ENCODE data around the gene TNNT1.

Gene TNNT1

DNA sequence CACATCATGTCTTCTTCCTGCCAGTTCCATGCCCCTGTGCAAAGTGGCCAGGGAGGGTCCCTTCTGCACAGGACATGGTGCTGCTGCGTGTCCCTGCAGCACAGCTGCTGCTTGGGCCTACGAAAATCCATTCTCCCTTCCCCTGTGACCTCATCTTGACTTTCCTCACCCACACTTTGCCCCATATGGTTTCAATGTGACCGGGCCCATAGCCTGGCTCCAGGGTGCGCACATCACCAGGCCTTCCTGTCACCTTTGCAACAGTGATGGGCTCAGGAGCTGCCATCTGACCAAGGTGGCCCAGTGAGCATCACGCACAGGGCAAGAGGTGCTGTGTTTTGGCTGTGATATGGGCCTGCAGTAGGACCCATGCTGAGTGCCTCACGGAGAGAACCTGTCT is 42.4 kb downstream of the TNNT1 start:
- TF ChIP-seq, protein P1, sequence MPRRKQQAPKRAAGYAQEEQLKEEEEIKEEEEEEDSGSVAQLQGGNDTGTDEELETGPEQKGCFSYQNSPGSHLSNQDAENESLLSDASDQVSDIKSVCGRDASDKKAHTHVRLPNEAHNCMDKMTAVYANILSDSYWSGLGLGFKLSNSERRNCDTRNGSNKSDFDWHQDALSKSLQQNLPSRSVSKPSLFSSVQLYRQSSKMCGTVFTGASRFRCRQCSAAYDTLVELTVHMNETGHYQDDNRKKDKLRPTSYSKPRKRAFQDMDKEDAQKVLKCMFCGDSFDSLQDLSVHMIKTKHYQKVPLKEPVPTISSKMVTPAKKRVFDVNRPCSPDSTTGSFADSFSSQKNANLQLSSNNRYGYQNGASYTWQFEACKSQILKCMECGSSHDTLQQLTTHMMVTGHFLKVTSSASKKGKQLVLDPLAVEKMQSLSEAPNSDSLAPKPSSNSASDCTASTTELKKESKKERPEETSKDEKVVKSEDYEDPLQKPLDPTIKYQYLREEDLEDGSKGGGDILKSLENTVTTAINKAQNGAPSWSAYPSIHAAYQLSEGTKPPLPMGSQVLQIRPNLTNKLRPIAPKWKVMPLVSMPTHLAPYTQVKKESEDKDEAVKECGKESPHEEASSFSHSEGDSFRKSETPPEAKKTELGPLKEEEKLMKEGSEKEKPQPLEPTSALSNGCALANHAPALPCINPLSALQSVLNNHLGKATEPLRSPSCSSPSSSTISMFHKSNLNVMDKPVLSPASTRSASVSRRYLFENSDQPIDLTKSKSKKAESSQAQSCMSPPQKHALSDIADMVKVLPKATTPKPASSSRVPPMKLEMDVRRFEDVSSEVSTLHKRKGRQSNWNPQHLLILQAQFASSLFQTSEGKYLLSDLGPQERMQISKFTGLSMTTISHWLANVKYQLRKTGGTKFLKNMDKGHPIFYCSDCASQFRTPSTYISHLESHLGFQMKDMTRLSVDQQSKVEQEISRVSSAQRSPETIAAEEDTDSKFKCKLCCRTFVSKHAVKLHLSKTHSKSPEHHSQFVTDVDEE (CRISPR knock-in tag; IDR thresholded peaks at IDR 0.05): no peak
- TF ChIP-seq TCF4 (CRISPR knock-in tag; IDR thresholded peaks at IDR 0.05; ENCODE audit: borderline replicate concordance) (no peak), ZNF565 (CRISPR knock-in tag; conservative IDR thresholded peaks at IDR 0.05; ENCODE audit: low read depth) (no peak), ZNF8 (CRISPR knock-in tag; IDR thresholded peaks at IDR 0.05) (no peak), BACH2 (CRISPR knock-in tag; IDR thresholded peaks at IDR 0.05; ENCODE audit: borderline replicate concordance) (no peak), ZNF70 (CRISPR knock-in tag; IDR thresholded peaks at IDR 0.05) (no peak), ESRRG (CRISPR knock-in tag; IDR thresholded peaks at IDR 0.05) (no peak), CSDC2 (CRISPR knock-in tag; IDR thresholded peaks at IDR 0.05) (no peak), ZC3H10 (CRISPR knock-in tag; IDR thresholded peaks at IDR 0.05) (no peak), PPARA (CRISPR knock-in tag; IDR thresholded peaks at IDR 0.05; ENCODE audit: borderline replicate concordance) (no peak), RARB (CRISPR knock-in tag; IDR thresholded peaks at IDR 0.05) (no peak), GLIS3 (CRISPR knock-in tag; IDR thresholded peaks at IDR 0.05) (no peak), ZFP3 (CRISPR knock-in tag; IDR thresholded peaks at IDR 0.05) (no peak)
- TF ChIP-seq, protein P2, sequence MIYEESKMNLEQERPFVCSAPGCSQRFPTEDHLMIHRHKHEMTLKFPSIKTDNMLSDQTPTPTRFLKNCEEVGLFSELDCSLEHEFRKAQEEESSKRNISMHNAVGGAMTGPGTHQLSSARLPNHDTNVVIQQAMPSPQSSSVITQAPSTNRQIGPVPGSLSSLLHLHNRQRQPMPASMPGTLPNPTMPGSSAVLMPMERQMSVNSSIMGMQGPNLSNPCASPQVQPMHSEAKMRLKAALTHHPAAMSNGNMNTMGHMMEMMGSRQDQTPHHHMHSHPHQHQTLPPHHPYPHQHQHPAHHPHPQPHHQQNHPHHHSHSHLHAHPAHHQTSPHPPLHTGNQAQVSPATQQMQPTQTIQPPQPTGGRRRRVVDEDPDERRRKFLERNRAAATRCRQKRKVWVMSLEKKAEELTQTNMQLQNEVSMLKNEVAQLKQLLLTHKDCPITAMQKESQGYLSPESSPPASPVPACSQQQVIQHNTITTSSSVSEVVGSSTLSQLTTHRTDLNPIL (CRISPR knock-in tag; IDR thresholded peaks at IDR 0.05; ENCODE audit: low read depth): no peak
- TF ChIP-seq, protein P3, sequence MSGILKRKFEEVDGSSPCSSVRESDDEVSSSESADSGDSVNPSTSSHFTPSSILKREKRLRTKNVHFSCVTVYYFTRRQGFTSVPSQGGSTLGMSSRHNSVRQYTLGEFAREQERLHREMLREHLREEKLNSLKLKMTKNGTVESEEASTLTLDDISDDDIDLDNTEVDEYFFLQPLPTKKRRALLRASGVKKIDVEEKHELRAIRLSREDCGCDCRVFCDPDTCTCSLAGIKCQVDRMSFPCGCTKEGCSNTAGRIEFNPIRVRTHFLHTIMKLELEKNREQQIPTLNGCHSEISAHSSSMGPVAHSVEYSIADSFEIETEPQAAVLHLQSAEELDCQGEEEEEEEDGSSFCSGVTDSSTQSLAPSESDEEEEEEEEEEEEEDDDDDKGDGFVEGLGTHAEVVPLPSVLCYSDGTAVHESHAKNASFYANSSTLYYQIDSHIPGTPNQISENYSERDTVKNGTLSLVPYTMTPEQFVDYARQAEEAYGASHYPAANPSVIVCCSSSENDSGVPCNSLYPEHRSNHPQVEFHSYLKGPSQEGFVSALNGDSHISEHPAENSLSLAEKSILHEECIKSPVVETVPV (CRISPR knock-in tag; IDR thresholded peaks at IDR 0.05): no peak

DNA sequence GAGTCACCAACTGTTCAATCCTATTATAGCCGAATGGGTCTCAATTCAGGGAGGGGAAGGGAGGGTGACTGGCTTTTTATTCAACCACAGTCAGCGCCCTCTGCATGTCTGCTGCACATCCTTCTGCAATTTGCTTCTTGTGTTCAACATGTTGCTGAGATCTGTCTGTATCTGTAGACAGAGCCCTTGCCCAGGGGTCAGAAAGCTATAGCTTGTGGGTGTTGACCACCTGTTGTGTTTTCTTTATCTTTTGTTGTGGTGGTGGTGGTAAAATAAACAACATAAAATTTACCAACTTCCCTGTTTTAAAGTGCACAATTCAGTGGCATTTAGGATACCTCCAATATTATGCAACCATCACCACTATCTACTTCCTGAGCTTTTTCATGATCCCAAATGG is 43.8 kb downstream of the TNNT1 start:
- TF ChIP-seq, protein P4, sequence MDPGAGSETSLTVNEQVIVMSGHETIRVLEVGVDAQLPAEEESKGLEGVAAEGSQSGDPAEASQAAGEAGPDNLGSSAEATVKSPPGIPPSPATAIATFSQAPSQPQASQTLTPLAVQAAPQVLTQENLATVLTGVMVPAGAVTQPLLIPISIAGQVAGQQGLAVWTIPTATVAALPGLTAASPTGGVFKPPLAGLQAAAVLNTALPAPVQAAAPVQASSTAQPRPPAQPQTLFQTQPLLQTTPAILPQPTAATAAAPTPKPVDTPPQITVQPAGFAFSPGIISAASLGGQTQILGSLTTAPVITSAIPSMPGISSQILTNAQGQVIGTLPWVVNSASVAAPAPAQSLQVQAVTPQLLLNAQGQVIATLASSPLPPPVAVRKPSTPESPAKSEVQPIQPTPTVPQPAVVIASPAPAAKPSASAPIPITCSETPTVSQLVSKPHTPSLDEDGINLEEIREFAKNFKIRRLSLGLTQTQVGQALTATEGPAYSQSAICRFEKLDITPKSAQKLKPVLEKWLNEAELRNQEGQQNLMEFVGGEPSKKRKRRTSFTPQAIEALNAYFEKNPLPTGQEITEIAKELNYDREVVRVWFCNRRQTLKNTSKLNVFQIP (CRISPR knock-in tag; IDR thresholded peaks at IDR 0.05; ENCODE audit: borderline replicate concordance, low read depth): no peak
- TF ChIP-seq ZFP30 (CRISPR knock-in tag; IDR thresholded peaks at IDR 0.05) (no peak), ZFP3 (CRISPR knock-in tag; IDR thresholded peaks at IDR 0.05) (no peak), TCF4 (CRISPR knock-in tag; IDR thresholded peaks at IDR 0.05; ENCODE audit: borderline replicate concordance) (no peak), SNAI2 (CRISPR knock-in tag; IDR thresholded peaks at IDR 0.05) (no peak), GLIS3 (CRISPR knock-in tag; IDR thresholded peaks at IDR 0.05) (no peak), ZC3H10 (CRISPR knock-in tag; IDR thresholded peaks at IDR 0.05) (no peak), ESRRG (CRISPR knock-in tag; IDR thresholded peaks at IDR 0.05) (no peak), RARB (CRISPR knock-in tag; IDR thresholded peaks at IDR 0.05) (no peak), PPARA (CRISPR knock-in tag; IDR thresholded peaks at IDR 0.05; ENCODE audit: borderline replicate concordance) (no peak), TOX (CRISPR knock-in tag; IDR thresholded peaks at IDR 0.05; ENCODE audit: borderline replicate concordance) (no peak), ZNF565 (CRISPR knock-in tag; conservative IDR thresholded peaks at IDR 0.05; ENCODE audit: low read depth) (no peak), OSR1 (CRISPR knock-in tag; IDR thresholded peaks at IDR 0.05) (no peak), ARNTL (CRISPR knock-in tag; IDR thresholded peaks at IDR 0.05; ENCODE audit: borderline replicate concordance, low read depth) (no peak), BACH2 (CRISPR knock-in tag; IDR thresholded peaks at IDR 0.05; ENCODE audit: borderline replicate concordance) (no peak), ZNF8 (CRISPR knock-in tag; IDR thresholded peaks at IDR 0.05) (no peak)
- TF ChIP-seq, protein P1 (CRISPR knock-in tag; IDR thresholded peaks at IDR 0.05): no peak
- TF ChIP-seq, protein P2 (CRISPR knock-in tag; IDR thresholded peaks at IDR 0.05; ENCODE audit: low read depth): no peak
- TF ChIP-seq, protein P3 (CRISPR knock-in tag; IDR thresholded peaks at IDR 0.05): no peak
- TF ChIP-seq, protein P5, sequence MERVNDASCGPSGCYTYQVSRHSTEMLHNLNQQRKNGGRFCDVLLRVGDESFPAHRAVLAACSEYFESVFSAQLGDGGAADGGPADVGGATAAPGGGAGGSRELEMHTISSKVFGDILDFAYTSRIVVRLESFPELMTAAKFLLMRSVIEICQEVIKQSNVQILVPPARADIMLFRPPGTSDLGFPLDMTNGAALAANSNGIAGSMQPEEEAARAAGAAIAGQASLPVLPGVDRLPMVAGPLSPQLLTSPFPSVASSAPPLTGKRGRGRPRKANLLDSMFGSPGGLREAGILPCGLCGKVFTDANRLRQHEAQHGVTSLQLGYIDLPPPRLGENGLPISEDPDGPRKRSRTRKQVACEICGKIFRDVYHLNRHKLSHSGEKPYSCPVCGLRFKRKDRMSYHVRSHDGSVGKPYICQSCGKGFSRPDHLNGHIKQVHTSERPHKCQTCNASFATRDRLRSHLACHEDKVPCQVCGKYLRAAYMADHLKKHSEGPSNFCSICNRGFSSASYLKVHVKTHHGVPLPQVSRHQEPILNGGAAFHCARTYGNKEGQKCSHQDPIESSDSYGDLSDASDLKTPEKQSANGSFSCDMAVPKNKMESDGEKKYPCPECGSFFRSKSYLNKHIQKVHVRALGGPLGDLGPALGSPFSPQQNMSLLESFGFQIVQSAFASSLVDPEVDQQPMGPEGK (CRISPR knock-in tag; IDR thresholded peaks at IDR 0.05; ENCODE audit: borderline replicate concordance): no peak
- ATAC-seq: no peak

More for the DNA sequence above, 42.4 kb downstream of the TNNT1 start:
- no peak for ATAC-seq

Data from SK-N-SH treated with all-trans-retinoic acid at 6 μM for 48 hours (cell line).